ENCODE measurements around the gene KRTAP1-5. TPM values are rescaled to one million over a fixed set of nuclear protein-coding genes. Genes with fewer than 3 reads are reported as not detected.
"Not testable (repeated sequence)": the region's sequence is repeated elsewhere in the genome, so short reads cannot be mapped to it uniquely, and the experiment has no call there.

The KRTAP1-5 gene
- total RNA-seq, 1 donor from 2014 or later, result not detected

DNA sequence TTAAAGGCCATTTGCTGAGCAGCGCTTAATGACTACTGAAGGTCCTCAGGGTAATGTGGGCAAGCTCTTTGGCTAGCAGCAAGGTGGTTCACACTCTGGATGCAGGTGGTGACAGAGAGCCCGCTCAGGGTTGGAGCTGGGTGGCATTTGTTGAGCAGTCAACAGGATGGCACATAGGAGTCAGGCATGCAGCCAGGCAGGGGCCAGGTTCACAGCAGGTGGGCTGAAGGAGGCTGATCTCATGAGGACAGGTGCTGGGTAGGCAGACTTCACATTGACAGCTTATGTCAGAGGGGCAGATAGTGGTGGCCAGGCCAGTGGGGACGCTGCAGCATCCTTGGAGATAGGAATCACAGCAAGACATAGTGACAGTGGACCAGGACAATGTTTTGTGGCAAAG is 22.6 kb downstream of the KRTAP1-5 start:
- no peak overlapping the region for H3K27ac ChIP-seq
- H3K36me3 ChIP-seq, result no peaks in the 10 kb centered on the region
- intact Hi-C loops (cut with DNase I), result no loop called here
- DNase-seq (no peak), ATAC-seq (no peak)
- TF ChIP-seq, protein P1, sequence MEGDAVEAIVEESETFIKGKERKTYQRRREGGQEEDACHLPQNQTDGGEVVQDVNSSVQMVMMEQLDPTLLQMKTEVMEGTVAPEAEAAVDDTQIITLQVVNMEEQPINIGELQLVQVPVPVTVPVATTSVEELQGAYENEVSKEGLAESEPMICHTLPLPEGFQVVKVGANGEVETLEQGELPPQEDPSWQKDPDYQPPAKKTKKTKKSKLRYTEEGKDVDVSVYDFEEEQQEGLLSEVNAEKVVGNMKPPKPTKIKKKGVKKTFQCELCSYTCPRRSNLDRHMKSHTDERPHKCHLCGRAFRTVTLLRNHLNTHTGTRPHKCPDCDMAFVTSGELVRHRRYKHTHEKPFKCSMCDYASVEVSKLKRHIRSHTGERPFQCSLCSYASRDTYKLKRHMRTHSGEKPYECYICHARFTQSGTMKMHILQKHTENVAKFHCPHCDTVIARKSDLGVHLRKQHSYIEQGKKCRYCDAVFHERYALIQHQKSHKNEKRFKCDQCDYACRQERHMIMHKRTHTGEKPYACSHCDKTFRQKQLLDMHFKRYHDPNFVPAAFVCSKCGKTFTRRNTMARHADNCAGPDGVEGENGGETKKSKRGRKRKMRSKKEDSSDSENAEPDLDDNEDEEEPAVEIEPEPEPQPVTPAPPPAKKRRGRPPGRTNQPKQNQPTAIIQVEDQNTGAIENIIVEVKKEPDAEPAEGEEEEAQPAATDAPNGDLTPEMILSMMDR (IDR thresholded peaks at IDR 0.05), result no peak
- no peak overlapping the region for H3K4me3 ChIP-seq
- H3K9me3 ChIP-seq, result no peaks in the 10 kb centered on the region
- no peaks in the 10 kb centered on the region for H3K4me1 ChIP-seq
- no peaks in the 10 kb centered on the region for H3K27me3 ChIP-seq

DNA sequence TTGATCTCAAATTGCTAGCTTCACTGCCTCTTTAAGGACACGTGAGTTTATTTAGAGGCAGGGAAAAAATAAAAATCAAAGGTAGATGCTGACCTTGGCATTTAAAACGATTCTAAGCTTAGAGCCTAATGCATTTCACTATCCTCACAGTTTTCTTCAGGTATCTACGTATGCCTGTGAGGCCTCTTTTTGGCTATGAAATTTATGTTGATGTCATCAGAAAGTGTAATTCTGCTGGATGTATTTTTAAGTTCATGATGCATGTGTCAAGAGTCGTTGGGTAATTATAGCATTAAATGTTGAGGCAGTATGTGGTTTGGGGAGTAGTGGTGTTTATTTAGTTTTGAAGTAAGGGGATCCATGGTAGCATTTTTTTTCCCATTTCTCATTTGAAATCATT is 23.1 kb downstream of the KRTAP1-5 start:
- ATAC-seq (no peak), DNase-seq (no peak)
- Histone ChIP-seq H3K27me3 (no peaks in the 10 kb centered on the region), H3K9me3 (no peaks in the 10 kb centered on the region), H3K4me1 (no peaks in the 10 kb centered on the region), H3K36me3 (no peaks in the 10 kb centered on the region), H3K4me3 (no peak overlapping the region), H3K27ac (no peak overlapping the region)
- TF ChIP-seq, protein P1 (IDR thresholded peaks at IDR 0.05), result no peak
- intact Hi-C loops (cut with DNase I), result no loop called here

DNA sequence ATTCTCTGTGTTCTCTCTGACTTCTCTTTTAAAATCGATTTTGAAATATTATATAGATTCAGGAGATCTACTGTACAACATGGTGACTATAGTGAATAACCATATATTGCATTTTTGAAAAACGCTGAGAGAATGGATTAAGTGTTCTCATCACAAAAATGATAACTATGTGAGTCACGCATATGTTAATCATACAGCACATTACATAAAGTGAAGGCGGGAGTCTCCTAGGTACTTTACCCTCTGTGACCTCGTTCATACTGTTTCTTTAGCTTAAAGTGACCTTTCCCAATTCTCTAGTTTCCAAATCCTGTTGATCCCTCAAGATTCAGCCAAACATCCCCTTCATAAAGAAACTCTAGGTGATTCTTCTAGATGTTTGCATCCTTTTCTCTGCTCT is 24.2 kb downstream of the KRTAP1-5 start:
- Histone ChIP-seq H3K36me3 (no peaks in the 10 kb centered on the region), H3K27ac (no peak overlapping the region), H3K4me1 (no peaks in the 10 kb centered on the region), H3K27me3 (no peaks in the 10 kb centered on the region), H3K4me3 (no peak overlapping the region), H3K9me3 (no peaks in the 10 kb centered on the region)
- TF ChIP-seq, protein P1 (IDR thresholded peaks at IDR 0.05), result no peak
- ATAC-seq (no peak), DNase-seq (no peak)
- intact Hi-C loops (cut with DNase I), result no loop called here

DNA sequence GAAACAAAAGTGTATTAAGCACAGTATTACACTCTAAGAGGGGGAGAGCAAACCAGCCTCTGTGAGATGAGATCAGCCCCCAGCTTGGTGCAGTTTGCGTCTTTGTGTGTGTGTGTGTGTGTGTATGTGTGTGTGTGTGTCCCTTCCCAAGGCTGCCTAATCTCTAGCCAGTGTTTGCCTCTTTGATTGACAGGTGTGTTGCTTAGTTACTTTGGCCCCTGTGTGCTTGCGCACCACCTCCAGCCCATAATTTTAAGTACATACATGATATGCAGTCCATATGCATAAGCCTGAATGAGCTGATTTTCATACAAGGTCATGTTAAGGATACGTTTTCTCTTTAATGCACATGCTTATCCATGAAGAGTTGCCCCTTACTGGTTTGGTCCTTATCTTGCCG is 25.2 kb downstream of the KRTAP1-5 start:
- H3K4me1 ChIP-seq, result no peaks in the 10 kb centered on the region
- intact Hi-C loops (cut with DNase I), result no loop called here
- ATAC-seq (no peak), DNase-seq (no peak)
- H3K4me3 ChIP-seq, result no peak overlapping the region
- no peaks in the 10 kb centered on the region for H3K36me3 ChIP-seq
- no peaks in the 10 kb centered on the region for H3K9me3 ChIP-seq
- no peaks in the 10 kb centered on the region for H3K27me3 ChIP-seq
- no peak overlapping the region for H3K27ac ChIP-seq
- TF ChIP-seq, protein P1 (IDR thresholded peaks at IDR 0.05), result no peak

DNA sequence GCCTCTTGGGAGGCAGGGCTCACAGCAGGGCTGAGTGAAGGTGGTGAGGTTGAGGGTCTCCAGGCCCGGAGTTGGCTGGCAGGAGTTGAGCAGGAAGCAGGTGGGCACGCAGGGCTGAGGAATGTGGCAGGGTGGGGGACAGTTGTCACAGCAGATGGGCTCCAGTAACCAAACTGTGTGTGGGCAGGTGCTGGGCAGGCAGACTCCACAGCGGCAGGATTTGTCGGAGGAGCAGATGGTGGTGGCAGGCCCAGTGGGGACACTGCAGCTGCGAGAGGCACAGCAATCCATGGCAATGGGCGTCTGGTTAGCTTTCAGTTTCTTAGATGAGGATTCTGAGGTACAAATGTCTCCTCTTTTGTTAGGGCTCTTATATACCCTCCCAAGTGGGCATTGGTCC is 27.4 kb downstream of the KRTAP1-5 start, which contains the start of gene KRTAP3-2:
Gene KRTAP3-2 (minus strand): TSS at position 344 of the 400 bp plus-strand sequence. CDS start 53 bp downstream, at position 291.
- intact Hi-C loops (cut with DNase I); H3K4me1 ChIP-seq; H3K27me3 ChIP-seq; H3K27ac ChIP-seq; H3K4me3 ChIP-seq; H3K36me3 ChIP-seq; H3K9me3 ChIP-seq; DNase-seq: not testable (repeated sequence)
- peak; percentile 19 for ATAC-seq

DNA sequence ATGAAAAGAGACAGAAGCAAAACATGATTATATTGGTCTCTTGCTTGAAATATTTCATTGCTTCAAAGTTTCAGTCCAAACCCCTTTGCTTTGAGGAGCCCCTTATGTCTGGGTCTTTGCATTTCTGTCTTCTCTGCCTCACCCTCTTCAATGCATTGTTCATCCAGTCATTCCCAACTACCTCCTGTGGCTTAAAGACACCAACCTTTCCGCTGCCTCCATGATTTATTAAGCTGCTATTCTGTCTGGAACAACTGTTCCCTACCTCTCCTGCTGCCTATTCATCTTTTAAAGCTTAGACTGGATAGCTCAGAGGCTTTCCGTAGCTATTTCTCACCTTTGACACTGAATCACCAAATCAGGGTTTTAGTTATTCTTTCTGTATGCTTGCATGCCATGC is 29.6 kb downstream of the KRTAP1-5 start:
- intact Hi-C loops (cut with DNase I), result no loop called here
- Histone ChIP-seq H3K4me1 (no peaks in the 10 kb centered on the region), H3K9me3 (no peaks in the 10 kb centered on the region), H3K27me3 (peaks cover 13% of the 10 kb centered on the region), H3K36me3 (no peaks in the 10 kb centered on the region), H3K27ac (no peak overlapping the region), H3K4me3 (no peak overlapping the region)
- ATAC-seq, result no peak
- DNase-seq, result no peak
- TF ChIP-seq, protein P1 (IDR thresholded peaks at IDR 0.05), result no peak

All from upper lobe of right lung (tissue), 1 donor.